Ishikawa (cell line): ENCODE data around the gene MITF.

Experiments
- CEBPB ChIP-seq: IDR thresholded peaks from 2 replicates; pipeline ENCODE4 v1.6.1; 2012
- CREB1 ChIP-seq: IDR thresholded peaks from 2 replicates; pipeline ENCODE4 v1.6.1; 2012; ENCODE audit warnings: low read depth
- EGR1 ChIP-seq: IDR thresholded peaks from 2 replicates; pipeline ENCODE4 v1.6.1; 2012
- EP300 ChIP-seq: IDR thresholded peaks from 2 replicates; pipeline ENCODE4 v1.6.1; 2012; ENCODE audit warnings: borderline replicate concordance
- FOXM1 ChIP-seq: IDR thresholded peaks from 2 replicates; pipeline ENCODE4 v1.6.1; 2012; ENCODE audit warnings: low read depth, borderline replicate concordance
- MAX ChIP-seq: IDR thresholded peaks from 2 replicates; pipeline ENCODE4 v1.6.1; 2012
- NFIC ChIP-seq: IDR thresholded peaks from 2 replicates; pipeline ENCODE4 v1.6.1; 2012
- RAD21 ChIP-seq: IDR thresholded peaks from 2 replicates; pipeline ENCODE4 v1.6.1; 2012; ENCODE audit warnings: low read depth
- REST ChIP-seq: IDR thresholded peaks from 2 replicates; pipeline ENCODE4 v1.6.1; 2012; ENCODE audit warnings: low read depth, mild to moderate bottlenecking
- TAF1 ChIP-seq: IDR thresholded peaks from 2 replicates; pipeline ENCODE4 v1.6.1; 2012; ENCODE audit warnings: low read depth, mild to moderate bottlenecking
- TCF12 ChIP-seq: IDR thresholded peaks from 2 replicates; pipeline ENCODE4 v1.6.1; 2012; ENCODE audit warnings: low read depth
- TEAD4 ChIP-seq: IDR thresholded peaks from 2 replicates; pipeline ENCODE4 v1.6.1; 2012
- USF1 ChIP-seq: IDR thresholded peaks from 2 replicates; pipeline ENCODE4 v1.6.1; 2012
- YY1 ChIP-seq: IDR thresholded peaks from 2 replicates; pipeline ENCODE4 v1.6.1; 2012; ENCODE audit warnings: low read depth
- ZBTB7A ChIP-seq: IDR thresholded peaks from 2 replicates; pipeline ENCODE4 v1.6.1; 2012; ENCODE audit warnings: low read depth

The MITF gene

GRCh38 chr3:69749461-69749860 is 10.2 kb downstream of the MITF start:
- TF ChIP-seq REST: no peak
- TF ChIP-seq USF1: no peak
- TF ChIP-seq TAF1: no peak
- no peak for TF ChIP-seq CREB1
- no peak for TF ChIP-seq FOXM1
- no peak for TF ChIP-seq TCF12
- TF ChIP-seq ZBTB7A: no peak
- no peak for TF ChIP-seq MAX
- TF ChIP-seq CEBPB: no peak
- no peak for TF ChIP-seq EP300
- TF ChIP-seq TEAD4: no peak
- TF ChIP-seq EGR1: no peak
- TF ChIP-seq NFIC: no peak
- TF ChIP-seq YY1: no peak
- no peak for TF ChIP-seq RAD21

- TF ChIP-seq CREB1: no peak
- no peak for TF ChIP-seq FOXM1
- TF ChIP-seq ZBTB7A: no peak
- no peak for TF ChIP-seq YY1
- TF ChIP-seq EP300: no peak
- TF ChIP-seq TCF12: no peak
- no peak for TF ChIP-seq EGR1
- no peak for TF ChIP-seq RAD21
- no peak for TF ChIP-seq TAF1
- no peak for TF ChIP-seq MAX
- TF ChIP-seq NFIC: no peak
- no peak for TF ChIP-seq REST
- TF ChIP-seq CEBPB: no peak
- no peak for TF ChIP-seq TEAD4
- no peak for TF ChIP-seq USF1
Observed at GRCh38 chr3:69750549-69750948, 11.3 kb downstream of the MITF start.

GRCh38 chr3:69751074-69751476 is 11.8 kb downstream of the MITF start:
- TF ChIP-seq EP300 (no peak), CREB1 (no peak), ZBTB7A (no peak), USF1 (no peak), YY1 (no peak), MAX (no peak)

- TF ChIP-seq USF1: no peak
- no peak for TF ChIP-seq MAX
- TF ChIP-seq TEAD4: no peak
- TF ChIP-seq TCF12: no peak
- TF ChIP-seq EGR1: no peak
- TF ChIP-seq REST: no peak
Observed at GRCh38 chr3:69752241-69752640, 13.0 kb downstream of the MITF start.
